Breast epithelium (tissue), 3 donors: ENCODE results near the gene CETP.

Source experiments
- POLR2AphosphoS5 ChIP-seq, 3 donors: sonication (generic); formaldehyde crosslinking; IDR thresholded peaks; one replicate each; pipeline ENCODE4 v1.6.1; 2017; ENCODE audit warnings: antibody characterized with exemption in 3 of 3
- TF ChIP-seq, protein P1 (sequence below), 3 donors: fragments of 450-650 bp; IDR thresholded peaks; one replicate each; pipeline ENCODE4 v1.5.1; 2016 to 2017; ENCODE audit warnings: antibody characterized with exemption in 3 of 3, mild to moderate bottlenecking in 3 of 3, moderate library complexity in 3 of 3

DNA sequence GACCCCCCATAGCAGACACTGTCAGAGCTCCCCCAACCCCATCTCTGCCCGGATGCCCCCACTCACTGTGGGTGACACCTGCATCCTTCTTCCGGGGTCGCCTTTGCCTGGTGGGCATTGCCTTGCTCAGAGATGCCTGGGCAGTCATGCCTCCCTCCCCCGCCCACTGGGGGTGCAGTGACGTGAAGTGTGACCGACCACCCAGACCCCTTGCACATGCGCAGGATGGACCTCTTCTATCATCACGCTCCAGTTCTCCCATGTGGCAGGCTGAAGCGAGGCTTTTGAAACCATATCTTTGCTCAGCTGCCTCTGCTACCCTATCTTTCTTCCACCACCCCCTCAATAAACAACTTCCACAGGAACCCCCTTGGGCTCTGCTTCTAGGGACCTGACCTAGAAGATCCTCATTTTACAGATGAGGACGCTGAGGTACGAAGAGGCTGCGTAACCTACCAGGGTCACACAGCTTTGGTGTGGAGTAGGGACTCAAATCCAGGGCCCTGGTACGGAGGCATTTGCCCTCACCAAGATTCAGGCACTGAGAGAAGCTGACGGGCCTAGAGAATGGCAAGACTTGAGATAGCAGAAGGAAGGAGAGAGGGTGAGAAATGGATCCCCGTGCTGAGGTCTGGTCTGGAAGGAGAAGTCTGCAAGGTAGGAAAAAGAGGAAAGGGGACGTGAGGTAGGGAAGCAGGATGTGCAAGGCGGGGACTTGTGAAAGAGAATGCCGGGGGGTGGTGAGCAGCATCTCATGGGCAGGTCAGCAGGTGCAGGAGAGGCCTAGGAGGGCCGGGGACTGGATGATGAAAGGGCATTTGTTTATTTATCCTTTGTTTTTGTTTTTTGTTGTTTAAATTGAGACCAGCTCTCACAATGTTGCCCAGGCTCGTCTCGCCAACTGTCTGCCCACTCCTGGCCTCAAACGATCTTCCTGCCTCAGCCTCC is 42.0 kb downstream of the CETP start:
- no peak for TF ChIP-seq POLR2AphosphoS5 (IDR thresholded peaks at IDR 0.05)
- TF ChIP-seq, protein P1, sequence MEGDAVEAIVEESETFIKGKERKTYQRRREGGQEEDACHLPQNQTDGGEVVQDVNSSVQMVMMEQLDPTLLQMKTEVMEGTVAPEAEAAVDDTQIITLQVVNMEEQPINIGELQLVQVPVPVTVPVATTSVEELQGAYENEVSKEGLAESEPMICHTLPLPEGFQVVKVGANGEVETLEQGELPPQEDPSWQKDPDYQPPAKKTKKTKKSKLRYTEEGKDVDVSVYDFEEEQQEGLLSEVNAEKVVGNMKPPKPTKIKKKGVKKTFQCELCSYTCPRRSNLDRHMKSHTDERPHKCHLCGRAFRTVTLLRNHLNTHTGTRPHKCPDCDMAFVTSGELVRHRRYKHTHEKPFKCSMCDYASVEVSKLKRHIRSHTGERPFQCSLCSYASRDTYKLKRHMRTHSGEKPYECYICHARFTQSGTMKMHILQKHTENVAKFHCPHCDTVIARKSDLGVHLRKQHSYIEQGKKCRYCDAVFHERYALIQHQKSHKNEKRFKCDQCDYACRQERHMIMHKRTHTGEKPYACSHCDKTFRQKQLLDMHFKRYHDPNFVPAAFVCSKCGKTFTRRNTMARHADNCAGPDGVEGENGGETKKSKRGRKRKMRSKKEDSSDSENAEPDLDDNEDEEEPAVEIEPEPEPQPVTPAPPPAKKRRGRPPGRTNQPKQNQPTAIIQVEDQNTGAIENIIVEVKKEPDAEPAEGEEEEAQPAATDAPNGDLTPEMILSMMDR (IDR thresholded peaks at IDR 0.05) = no peak
